OCI-LY1 (cell line): Measurements from ENCODE around the gene MCTP1.

Experiments used
- H2AFZ ChIP-seq: fragments of 200-600 bp; sonication (generic), shearing (Covaris generic); 2 replicates; pipeline ENCODE4 v1.6.0; 2014; ENCODE audit warnings: antibody characterized with exemption, mild to moderate bottlenecking, low read length
- H3F3A ChIP-seq: fragments of 200-600 bp; sonication (generic), shearing (Covaris generic); 2 replicates; pipeline ENCODE4 v1.6.0; 2014; ENCODE audit warnings: mild to moderate bottlenecking, antibody characterized with exemption, low read length, moderate library complexity; ENCODE audit not compliant: insufficient read depth
- H3K27ac ChIP-seq: fragments of 200-600 bp; sonication (generic); 2 replicates; pipeline ENCODE4 v1.5.1; 2014; ENCODE audit warnings: low read length, mixed run types, mild to moderate bottlenecking, low read depth; ENCODE audit not compliant: poor library complexity, severe bottlenecking
- H3K27me3 ChIP-seq: fragments of 200-600 bp; sonication (generic); 2 replicates; pipeline ENCODE4 v1.6.0; 2014; ENCODE audit warnings: antibody characterized with exemption, mild to moderate bottlenecking, low read length, moderate library complexity; ENCODE audit not compliant: insufficient read depth
- H3K36me3 ChIP-seq: fragments of 200-600 bp; sonication (generic); 2 replicates; pipeline ENCODE4 v1.6.1; 2014; ENCODE audit warnings: mild to moderate bottlenecking, antibody characterized with exemption, low read length, moderate library complexity, mixed read lengths; ENCODE audit not compliant: insufficient read depth
- H3K4me1 ChIP-seq: fragments of 200-600 bp; sonication (generic); 2 replicates; pipeline ENCODE4 v1.5.1; 2014; ENCODE audit warnings: mild to moderate bottlenecking, low read length, moderate library complexity; ENCODE audit not compliant: insufficient read depth, severe bottlenecking
- H3K4me2 ChIP-seq: fragments of 200-600 bp; sonication (generic), shearing (Covaris generic); 2 replicates; pipeline ENCODE4 v1.6.1; 2014; ENCODE audit warnings: low read length
- H3K4me3 ChIP-seq: fragments of 200-600 bp; sonication (generic); 2 replicates; pipeline ENCODE4 v1.5.1; 2014; ENCODE audit warnings: low read length, low read depth, mild to moderate bottlenecking, mixed read lengths; ENCODE audit not compliant: poor library complexity, severe bottlenecking
- H3K79me2 ChIP-seq: fragments of 200-600 bp; shearing (Covaris generic); 2 replicates; pipeline ENCODE4 v1.6.1; 2016; ENCODE audit warnings: mixed run types, low read length, mixed read lengths; ENCODE audit not compliant: insufficient read depth
- H3K9ac ChIP-seq: fragments of 200-600 bp; sonication (generic), shearing (Covaris generic); 2 replicates; pipeline ENCODE4 v1.6.1; 2014; ENCODE audit warnings: mild to moderate bottlenecking, low read length, mixed read lengths
- H3K9me2 ChIP-seq: fragments of 200-600 bp; sonication (generic), shearing (Covaris generic); 2 replicates; pipeline ENCODE4 v1.6.1; 2014; ENCODE audit warnings: low read depth, mild to moderate bottlenecking, low read length, mixed read lengths
- H3K9me3 ChIP-seq: fragments of 200-600 bp; shearing (Covaris generic); 2 replicates; pipeline ENCODE4 v1.6.1; 2014; ENCODE audit warnings: low read length, mixed read lengths
- H4K20me1 ChIP-seq: fragments of 200-600 bp; sonication (generic), shearing (Covaris generic); 2 replicates; pipeline ENCODE4 v1.6.0; 2016; ENCODE audit warnings: mild to moderate bottlenecking, low read length; ENCODE audit not compliant: insufficient read depth
- CTCF ChIP-seq: fragments of 200-600 bp; sonication (generic), shearing (Covaris generic); IDR thresholded peaks from 2 replicates; pipeline ENCODE4 v1.5.1; 2017; ENCODE audit warnings: mild to moderate bottlenecking, antibody characterized with exemption, low read length, moderate library complexity, mixed read lengths
- EZH2 ChIP-seq: fragments of 200-600 bp; sonication (generic), shearing (Covaris generic); IDR thresholded peaks from 2 replicates; pipeline ENCODE4 v1.8.0; 2017; ENCODE audit warnings: borderline replicate concordance, mixed run types, mild to moderate bottlenecking, antibody characterized with exemption, low read length, moderate library complexity, mixed read lengths

The MCTP1 gene

GRCh38 chr5:95075111-95075510 is 209.8 kb downstream of the MCTP1 start:
- H3K9me2 ChIP-seq, result no peaks in the 10 kb centered on the region
- H3K27ac ChIP-seq, result no peak overlapping the region
- H3K36me3 ChIP-seq, result no peaks in the 10 kb centered on the region
- H4K20me1 ChIP-seq, result no peaks in the 10 kb centered on the region
- H3F3A ChIP-seq, result no peaks in the 10 kb centered on the region
- H3K27me3 ChIP-seq, result no peaks in the 10 kb centered on the region
- no peaks in the 10 kb centered on the region for H3K9me3 ChIP-seq
- H3K4me3 ChIP-seq, result no peak overlapping the region
- H3K4me1 ChIP-seq, result no peaks in the 10 kb centered on the region
- H3K9ac ChIP-seq, result no peak overlapping the region
- H3K4me2 ChIP-seq, result no peak overlapping the region
- TF ChIP-seq CTCF (no peak), EZH2 (no peak)
- H3K79me2 ChIP-seq, result no peaks in the 10 kb centered on the region
- no peak overlapping the region for H2AFZ ChIP-seq

- H3K27ac ChIP-seq, result no peak overlapping the region
- no peak overlapping the region for H2AFZ ChIP-seq
- H3K4me3 ChIP-seq, result no peak overlapping the region
- TF ChIP-seq CTCF, result no peak
- TF ChIP-seq EZH2, result no peak
- no peaks in the 10 kb centered on the region for H4K20me1 ChIP-seq
- H3K4me2 ChIP-seq, result no peak overlapping the region
- H3K9ac ChIP-seq, result no peak overlapping the region
- H3K9me3 ChIP-seq, result no peaks in the 10 kb centered on the region
- no peaks in the 10 kb centered on the region for H3K36me3 ChIP-seq
- no peaks in the 10 kb centered on the region for H3K27me3 ChIP-seq
- H3K9me2 ChIP-seq, result no peaks in the 10 kb centered on the region
- H3K79me2 ChIP-seq, result no peaks in the 10 kb centered on the region
- no peaks in the 10 kb centered on the region for H3F3A ChIP-seq
- H3K4me1 ChIP-seq, result no peaks in the 10 kb centered on the region
Observed at GRCh38 chr5:95072281-95072680, 212.6 kb downstream of the MCTP1 start.

GRCh38 chr5:95070866-95071265 is 214.0 kb downstream of the MCTP1 start:
- TF ChIP-seq CTCF (no peak), EZH2 (no peak)
- Histone ChIP-seq H2AFZ (no peak overlapping the region), H4K20me1 (no peaks in the 10 kb centered on the region), H3K36me3 (no peaks in the 10 kb centered on the region), H3K4me2 (no peak overlapping the region), H3K27ac (no peak overlapping the region), H3K79me2 (no peaks in the 10 kb centered on the region), H3K9me2 (no peaks in the 10 kb centered on the region), H3K27me3 (no peaks in the 10 kb centered on the region), H3K9me3 (no peaks in the 10 kb centered on the region), H3K9ac (no peak overlapping the region), H3F3A (no peaks in the 10 kb centered on the region), H3K4me1 (no peaks in the 10 kb centered on the region), H3K4me3 (no peak overlapping the region)
